Measurements from ENCODE around the gene PRRC2B. TPM values are rescaled to one million over a fixed set of nuclear protein-coding genes. Genes with fewer than 3 reads are reported as not detected.
"Not testable (repeated sequence)": the region's sequence is repeated elsewhere in the genome, so short reads cannot be mapped to it uniquely, and the experiment has no call there.

The PRRC2B gene
- total RNA-seq, result 100 to 1,000 TPM; 127 to 131 TPM

DNA sequence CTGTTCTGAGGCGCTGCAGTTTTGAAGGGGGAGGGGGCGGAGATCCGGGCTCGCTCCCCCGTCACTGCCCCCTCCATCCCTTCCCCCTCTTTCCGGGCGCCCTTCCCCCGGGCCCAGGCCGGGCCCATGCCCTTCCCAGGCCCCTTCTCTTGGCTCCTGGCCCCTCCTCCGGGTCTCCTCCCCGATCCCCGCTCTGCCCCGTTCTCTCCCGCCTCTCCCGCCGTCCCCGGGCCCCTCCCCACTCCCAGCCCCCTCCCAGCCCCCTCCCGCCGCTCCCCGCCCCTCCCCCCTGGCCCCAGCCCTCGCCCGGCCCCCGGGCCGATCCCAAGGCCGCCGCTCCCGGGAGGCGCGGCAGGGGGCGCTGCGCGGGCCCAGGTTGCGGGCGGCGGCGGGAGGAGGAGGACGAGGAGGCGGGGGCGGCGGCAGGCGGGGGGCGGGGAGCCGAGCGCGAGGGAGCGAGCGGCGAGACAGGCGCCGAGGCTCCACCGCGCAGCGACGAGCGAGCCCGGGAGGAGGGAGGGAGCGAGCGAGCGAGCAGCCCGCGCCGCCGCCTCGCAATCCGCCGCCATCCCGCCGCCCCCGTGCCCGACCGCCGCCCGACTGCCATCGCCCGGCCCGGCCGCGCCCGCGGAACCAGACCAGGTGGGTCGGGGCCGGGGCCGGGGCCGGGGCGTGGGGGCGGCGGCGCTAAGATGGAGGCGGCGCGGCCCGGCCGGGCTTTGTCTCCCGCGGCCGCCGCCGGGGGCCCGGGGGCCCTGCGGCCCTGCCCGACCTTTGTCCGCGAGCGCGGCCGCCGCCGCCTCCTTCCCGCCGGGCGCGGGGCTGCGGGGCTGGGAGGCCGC, at the start of gene PRRC2B:
PRRC2B (plus strand) TSS at position 465 of the 842 bp plus-strand sequence. CDS start 36,059 bp downstream, outside the sequence.
- H3K36me3 ChIP-seq, result no peaks in the 10 kb centered on the region
- peak within 1 kb of the TSS; percentile 95 for H3K27ac ChIP-seq
- TF ChIP-seq, protein P1, sequence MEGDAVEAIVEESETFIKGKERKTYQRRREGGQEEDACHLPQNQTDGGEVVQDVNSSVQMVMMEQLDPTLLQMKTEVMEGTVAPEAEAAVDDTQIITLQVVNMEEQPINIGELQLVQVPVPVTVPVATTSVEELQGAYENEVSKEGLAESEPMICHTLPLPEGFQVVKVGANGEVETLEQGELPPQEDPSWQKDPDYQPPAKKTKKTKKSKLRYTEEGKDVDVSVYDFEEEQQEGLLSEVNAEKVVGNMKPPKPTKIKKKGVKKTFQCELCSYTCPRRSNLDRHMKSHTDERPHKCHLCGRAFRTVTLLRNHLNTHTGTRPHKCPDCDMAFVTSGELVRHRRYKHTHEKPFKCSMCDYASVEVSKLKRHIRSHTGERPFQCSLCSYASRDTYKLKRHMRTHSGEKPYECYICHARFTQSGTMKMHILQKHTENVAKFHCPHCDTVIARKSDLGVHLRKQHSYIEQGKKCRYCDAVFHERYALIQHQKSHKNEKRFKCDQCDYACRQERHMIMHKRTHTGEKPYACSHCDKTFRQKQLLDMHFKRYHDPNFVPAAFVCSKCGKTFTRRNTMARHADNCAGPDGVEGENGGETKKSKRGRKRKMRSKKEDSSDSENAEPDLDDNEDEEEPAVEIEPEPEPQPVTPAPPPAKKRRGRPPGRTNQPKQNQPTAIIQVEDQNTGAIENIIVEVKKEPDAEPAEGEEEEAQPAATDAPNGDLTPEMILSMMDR (IDR thresholded peaks at IDR 0.05), result no peak
- intact Hi-C loops (cut with DNase I), result no loop called here
- no peaks in the 10 kb centered on the region for H3K27me3 ChIP-seq
- peak within 1 kb of the TSS; percentile 65 for H3K4me3 ChIP-seq
- peak within 1 kb of the TSS; percentile 90 to 92 for H3K9ac ChIP-seq (ENCODE audit: low read depth in 2 of 2, low read length in 2 of 2)
- peak; percentile 85 for DNase-seq
- peaks cover 22% of the 10 kb centered on the region for H3K4me1 ChIP-seq
- H3K9me3 ChIP-seq, result no peaks in the 10 kb centered on the region

DNA sequence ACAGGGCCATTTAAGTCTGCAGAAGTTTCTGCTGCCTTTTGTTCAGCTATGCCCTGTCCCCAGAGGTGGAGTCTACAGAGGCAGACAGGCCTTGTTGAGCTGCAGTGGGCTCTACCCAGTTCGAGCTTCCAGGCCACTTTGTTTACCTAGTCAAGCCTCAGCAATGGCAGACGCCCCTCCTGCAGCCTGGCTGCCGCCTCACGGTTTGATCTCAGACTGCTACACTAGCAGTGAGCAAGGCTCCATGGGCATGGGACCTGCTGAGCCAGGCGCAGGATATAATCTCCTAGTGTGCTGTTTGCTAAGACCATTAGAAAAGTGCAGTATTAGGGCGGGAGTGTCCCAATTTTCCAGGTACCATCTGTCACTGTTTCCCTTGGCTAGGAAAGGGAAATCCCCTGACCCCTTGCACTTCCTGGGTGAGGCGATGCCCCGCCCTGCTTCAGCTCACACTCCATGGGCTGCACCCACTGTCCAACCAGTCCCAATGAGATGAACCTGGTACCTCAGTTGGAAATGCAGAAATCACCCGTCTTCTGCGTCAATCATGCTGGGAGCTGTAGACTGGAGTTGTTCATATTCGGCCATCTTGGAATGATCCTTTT, 48.9 kb upstream of the PRRC2B start:
- H3K27me3 ChIP-seq; intact Hi-C loops (cut with DNase I); H3K27ac ChIP-seq; H3K4me3 ChIP-seq; H3K36me3 ChIP-seq; H3K4me1 ChIP-seq; DNase-seq; H3K9ac ChIP-seq (ENCODE audit: low read depth in 2 of 2, low read length in 2 of 2); H3K9me3 ChIP-seq: not testable (repeated sequence)

DNA sequence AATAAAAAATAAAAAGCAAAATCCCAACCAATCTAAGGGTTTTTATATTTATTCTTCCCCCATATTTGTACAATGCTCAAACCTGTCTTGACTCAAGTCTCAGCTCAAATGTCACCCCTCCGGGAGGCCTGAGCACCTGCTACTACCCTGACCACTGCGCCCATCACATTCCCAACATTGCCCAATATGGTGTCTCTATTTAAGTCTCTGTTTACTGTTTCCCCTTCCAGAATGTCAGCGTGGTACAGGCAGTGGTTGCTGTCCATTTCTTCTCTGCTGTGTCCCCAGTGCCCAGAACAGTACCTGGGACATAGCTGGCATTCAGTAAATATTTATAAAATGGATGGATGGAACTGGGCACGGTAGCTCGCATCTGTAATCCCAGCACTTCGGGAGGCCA, 47.3 kb upstream of the PRRC2B start:
- H3K9me3 ChIP-seq, result no peaks in the 10 kb centered on the region
- no peak for DNase-seq
- no peak overlapping the region for H3K4me3 ChIP-seq
- TF ChIP-seq, protein P1 (IDR thresholded peaks at IDR 0.05), result no peak
- no peaks in the 10 kb centered on the region for H3K27me3 ChIP-seq
- intact Hi-C loops (cut with DNase I), result no loop called here
- H3K9ac ChIP-seq (ENCODE audit: low read depth in 2 of 2, low read length in 2 of 2), result no peak overlapping the region
- H3K4me1 ChIP-seq, result peaks cover 5% of the 10 kb centered on the region
- H3K27ac ChIP-seq, result no peak overlapping the region
- H3K36me3 ChIP-seq, result no peaks in the 10 kb centered on the region

DNA sequence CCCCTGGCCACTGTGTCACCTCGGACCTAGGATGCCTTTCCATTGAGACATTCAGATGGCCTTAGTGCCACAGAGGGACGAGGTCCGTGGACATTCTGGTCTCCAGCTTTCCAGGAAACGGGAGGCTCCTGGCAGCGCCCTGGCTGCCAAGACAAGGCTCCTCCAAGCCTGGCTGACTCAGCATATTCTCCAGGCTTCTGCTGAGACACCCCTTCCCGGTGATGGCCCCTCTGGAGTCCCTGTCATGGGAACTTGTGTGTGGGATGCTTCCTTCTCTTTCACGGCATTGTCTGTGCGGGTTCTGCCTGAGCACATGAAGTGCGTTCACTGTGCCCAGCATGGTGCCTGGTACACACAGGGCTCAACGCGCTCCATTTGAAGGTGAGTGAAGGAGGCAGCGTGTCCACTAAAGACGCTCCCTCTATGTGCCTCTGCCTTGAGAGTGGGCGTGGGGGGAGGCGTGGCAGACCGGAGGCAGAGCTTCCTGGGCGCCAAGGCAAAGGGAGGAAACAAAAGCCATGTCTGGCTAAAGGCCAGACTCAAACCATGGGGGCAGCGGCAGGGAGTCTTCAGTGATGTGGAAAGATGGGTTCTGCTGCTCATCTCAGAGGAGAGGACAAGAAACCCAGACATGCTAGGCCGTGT, 46.4 kb upstream of the PRRC2B start:
- H3K27me3 ChIP-seq, result no peaks in the 10 kb centered on the region
- no peak overlapping the region for H3K27ac ChIP-seq
- H3K36me3 ChIP-seq, result no peaks in the 10 kb centered on the region
- intact Hi-C loops (cut with DNase I), result no loop called here
- no peaks in the 10 kb centered on the region for H3K9me3 ChIP-seq
- TF ChIP-seq, protein P1 (IDR thresholded peaks at IDR 0.05), result no peak
- peaks cover 5% of the 10 kb centered on the region for H3K4me1 ChIP-seq
- H3K4me3 ChIP-seq, result no peak overlapping the region
- DNase-seq, result no peak
- no peak overlapping the region for H3K9ac ChIP-seq (ENCODE audit: low read depth in 2 of 2, low read length in 2 of 2)

DNA sequence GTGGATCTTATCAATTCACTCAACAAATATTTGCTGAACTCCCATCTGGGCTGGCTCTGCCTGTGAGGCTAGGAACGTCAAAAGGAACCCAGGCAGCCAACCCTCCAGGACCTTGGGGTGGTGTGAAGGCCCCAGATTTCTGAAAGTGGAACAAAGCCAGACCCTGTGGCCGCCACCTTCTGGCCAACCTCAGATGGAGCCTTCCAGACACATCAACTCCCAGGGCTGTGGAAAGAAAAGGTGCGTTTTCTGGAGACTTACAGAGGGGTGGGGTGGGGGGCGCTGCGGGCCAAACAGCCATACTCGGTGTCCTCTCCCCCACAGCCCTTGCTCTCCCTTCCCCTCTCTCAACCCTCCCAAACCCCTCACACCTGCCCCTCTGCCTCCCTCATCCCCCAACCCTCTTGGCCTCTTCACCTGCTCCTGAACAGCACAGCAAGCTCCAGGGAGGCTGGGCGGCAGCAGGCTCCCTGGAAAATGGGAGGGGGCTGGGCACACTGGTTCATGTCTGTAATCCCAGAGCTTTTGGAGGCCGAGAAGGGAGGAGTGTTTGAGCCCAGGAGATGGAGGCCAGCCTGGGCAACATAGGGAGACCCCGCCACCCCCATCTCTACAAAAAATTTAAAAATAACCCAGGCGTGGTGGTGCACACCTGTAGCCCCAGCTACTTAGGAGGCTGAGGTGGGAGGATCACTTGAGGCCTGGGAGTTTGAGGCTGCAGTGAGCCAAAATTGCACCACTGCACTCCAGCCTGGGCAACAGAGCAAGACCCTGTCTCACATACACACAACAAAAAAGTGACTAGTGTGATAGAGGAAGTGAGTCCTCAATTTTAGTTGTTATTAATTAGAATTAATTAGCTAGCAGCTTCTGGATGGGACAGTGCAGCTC, 45.0 kb upstream of the PRRC2B start:
- Histone ChIP-seq H3K27me3 (no peaks in the 10 kb centered on the region), H3K36me3 (no peaks in the 10 kb centered on the region), H3K27ac (no peak overlapping the region), H3K9me3 (no peaks in the 10 kb centered on the region), H3K4me3 (no peak overlapping the region), H3K9ac (ENCODE audit: low read depth in 2 of 2, low read length in 2 of 2) (no peak overlapping the region), H3K4me1 (peaks cover 5% of the 10 kb centered on the region)
- intact Hi-C loops (cut with DNase I), result no loop called here
- TF ChIP-seq, protein P1 (IDR thresholded peaks at IDR 0.05), result no peak
- DNase-seq, result no peak
